Tibial nerve (tissue), 4 donors: Measurements from ENCODE around the gene ERG. TPM values are rescaled to one million over a fixed set of nuclear protein-coding genes. Genes with fewer than 3 reads are reported as not detected.
A peak's percentile ranks its signal among the peaks of the same experiment; 100 is the strongest.

Experiments
- DNase-seq, 2 donors: peaks; one replicate each; pipeline ENCODE4 v3.0.0-alpha.2; 2019; ENCODE audit warnings: low spot score in 2 of 2
- H3K27ac ChIP-seq, 4 donors: fragments of 200-600 bp; sonication (generic) in 3 of 4; one replicate each; pipeline ENCODE4 v1.5.1; 2017 to 2019; ENCODE audit warnings: mild to moderate bottlenecking in 1 of 4
- H3K27me3 ChIP-seq, 2 donors: fragments of 200-600 bp; sonication (generic) in 1 of 2; one replicate each; pipeline versions ENCODE4 v1.5.1 to v1.6.0; 2017 to 2019
- H3K36me3 ChIP-seq, 3 donors: fragments of 200-600 bp; sonication (generic); one replicate each; pipeline ENCODE4 v1.5.1; 2018 to 2019
- H3K4me1 ChIP-seq, 4 donors: fragments of 200-600 bp; sonication (generic) in 3 of 4; one replicate each; pipeline ENCODE4 v1.5.1; 2017 to 2019
- H3K4me3 ChIP-seq, 4 donors: fragments of 200-600 bp; sonication (generic) in 3 of 4; one replicate each; pipeline ENCODE4 v1.5.1; 2017 to 2019; ENCODE audit warnings: mild to moderate bottlenecking in 1 of 4, moderate library complexity in 1 of 4
- H3K9me3 ChIP-seq, 4 donors: fragments of 200-600 bp; sonication (generic) in 3 of 4; one replicate each; pipeline ENCODE4 v1.5.1; 2017 to 2019
- CTCF ChIP-seq, 5 experiments: fragments of 200-600 bp in 3 of 5; fragments of 450-650 bp in 2 of 5; sonication (generic) in 3 of 5; IDR thresholded peaks; one replicate each; pipeline ENCODE4 v1.5.1; 2016 to 2019; ENCODE audit warnings: antibody characterized with exemption in 5 of 5, mild to moderate bottlenecking in 3 of 5, moderate library complexity in 2 of 5
- EP300 ChIP-seq, 2 donors: sonication (generic); formaldehyde crosslinking; IDR thresholded peaks; one replicate each; pipeline ENCODE4 v1.6.1; 2017; ENCODE audit warnings: antibody characterized with exemption in 2 of 2, mild to moderate bottlenecking in 1 of 2
- POLR2A ChIP-seq, 2 donors: fragments of 450-650 bp; IDR thresholded peaks; one replicate each; pipeline ENCODE4 v1.6.1; 2017; ENCODE audit warnings: antibody characterized with exemption in 2 of 2, mild to moderate bottlenecking in 2 of 2, moderate library complexity in 2 of 2
- WGBS, 2 donors: methylation state at CpG; one replicate each; pipeline ENCODE4 v1.1.5; 2018; 5-methylcytosine and 5-hydroxymethylcytosine counted together
- total RNA-seq, 4 donors: library from RNA; depleted of rRNA; stranded (reverse); fragments of >200 nt; gene quantifications; one replicate each; pipeline ENCODE4 v1.1.0, GENCODE V29; 2016

ERG gene
- total RNA-seq, 4 donors from 2014 or later: 5.9 to 20.4 (median 17.6) TPM

DNA sequence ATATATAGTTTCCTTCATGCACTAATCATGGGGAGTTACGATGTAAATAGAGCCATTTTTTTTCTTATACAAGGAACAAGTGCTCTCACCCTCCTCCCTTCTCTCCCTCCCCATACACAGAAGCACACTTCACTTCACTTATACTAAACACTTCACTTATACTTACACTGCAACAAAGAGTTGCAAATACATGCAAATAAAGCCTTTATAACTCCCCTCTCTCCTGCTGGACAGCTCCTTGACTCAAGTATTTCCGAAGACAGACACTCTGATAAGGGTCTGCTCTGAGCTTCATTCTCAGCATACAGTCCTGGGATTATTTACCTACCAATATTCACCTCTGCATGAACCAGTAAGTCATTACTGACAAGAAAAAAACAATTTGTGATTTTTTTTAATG lies 35.6 kb upstream of the ERG start:
- Histone ChIP-seq H3K27ac (no peak overlapping the region), H3K27me3 (no peaks in the 10 kb centered on the region), H3K4me3 (no peak overlapping the region), H3K4me1 (peaks cover 0 to 9% (median 0%) of the 10 kb centered on the region in 4 donors), H3K36me3 (no peaks in the 10 kb centered on the region), H3K9me3 (no peaks in the 10 kb centered on the region)
- TF ChIP-seq EP300 (IDR thresholded peaks at IDR 0.05) (no peak), CTCF (IDR thresholded peaks at IDR 0.05) (no peak), POLR2A (IDR thresholded peaks at IDR 0.05) (no peak)
- WGBS, 2 donors: 46 to 54% methylated on average over 2 of the region's 2 CpGs
- no peak for DNase-seq

GRCh38 chr21:38531591-38531990 lies 33.3 kb upstream of the ERG start:
- H3K27me3 ChIP-seq: no peaks in the 10 kb centered on the region
- no peak for TF ChIP-seq CTCF (IDR thresholded peaks at IDR 0.05)
- no peak for TF ChIP-seq POLR2A (IDR thresholded peaks at IDR 0.05)
- no peak for TF ChIP-seq EP300 (IDR thresholded peaks at IDR 0.05)
- no peaks in the 10 kb centered on the region for H3K9me3 ChIP-seq
- no peaks in the 10 kb centered on the region for H3K36me3 ChIP-seq
- peaks cover 0 to 9% (median 0%) of the 10 kb centered on the region in 4 donors for H3K4me1 ChIP-seq
- 24 to 27% methylated on average over 5 of the region's 5 CpGs for WGBS, 2 donors
- peak in 1 of 2 donors; percentile 20 for DNase-seq
- no peak overlapping the region for H3K27ac ChIP-seq
- H3K4me3 ChIP-seq: no peak overlapping the region

- no peak for DNase-seq
- 59 to 67% methylated on average over 5 of the region's 5 CpGs for WGBS, 2 donors
- Histone ChIP-seq H3K27ac (no peak overlapping the region), H3K9me3 (no peaks in the 10 kb centered on the region), H3K4me3 (no peak overlapping the region), H3K27me3 (no peaks in the 10 kb centered on the region), H3K4me1 (peaks cover 0 to 9% (median 0%) of the 10 kb centered on the region in 4 donors), H3K36me3 (no peaks in the 10 kb centered on the region)
- TF ChIP-seq CTCF (IDR thresholded peaks at IDR 0.05): no peak
- no peak for TF ChIP-seq POLR2A (IDR thresholded peaks at IDR 0.05)
- no peak for TF ChIP-seq EP300 (IDR thresholded peaks at IDR 0.05)
Observed at GRCh38 chr21:38531039-38531541, 32.8 kb upstream of the ERG start.

DNA sequence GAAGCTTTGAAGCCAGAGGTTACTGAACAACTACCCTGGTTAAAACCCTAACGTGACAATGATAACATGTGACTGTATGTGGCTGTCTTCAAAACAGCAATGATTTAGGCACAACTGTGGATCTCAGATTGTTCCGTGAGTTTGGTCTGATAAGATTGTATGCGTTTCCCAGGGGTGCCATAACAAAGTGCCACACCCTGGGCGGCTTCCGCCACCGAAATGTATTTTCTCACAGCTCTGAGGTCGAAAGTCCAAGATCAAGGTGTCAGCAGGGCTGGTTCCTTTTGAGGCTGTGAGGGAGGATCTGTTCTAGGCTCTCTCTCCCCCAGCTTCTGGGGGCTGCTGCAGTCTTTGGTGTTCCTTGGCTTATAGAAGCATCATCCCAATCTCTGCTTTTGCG lies 29.5 kb upstream of the ERG start:
- peaks cover 0 to 9% (median 0%) of the 10 kb centered on the region in 4 donors for H3K4me1 ChIP-seq
- H3K36me3 ChIP-seq: no peaks in the 10 kb centered on the region
- WGBS, 2 donors: 88 to 96% methylated on average over 8 of the region's 8 CpGs
- no peak overlapping the region for H3K27ac ChIP-seq
- H3K4me3 ChIP-seq: no peak overlapping the region
- H3K9me3 ChIP-seq: no peaks in the 10 kb centered on the region
- peaks cover 0 to 4% of the 10 kb centered on the region in 2 donors for H3K27me3 ChIP-seq
- no peak for DNase-seq
- TF ChIP-seq EP300 (IDR thresholded peaks at IDR 0.05) (no peak), CTCF (IDR thresholded peaks at IDR 0.05) (no peak), POLR2A (IDR thresholded peaks at IDR 0.05) (no peak)

DNA sequence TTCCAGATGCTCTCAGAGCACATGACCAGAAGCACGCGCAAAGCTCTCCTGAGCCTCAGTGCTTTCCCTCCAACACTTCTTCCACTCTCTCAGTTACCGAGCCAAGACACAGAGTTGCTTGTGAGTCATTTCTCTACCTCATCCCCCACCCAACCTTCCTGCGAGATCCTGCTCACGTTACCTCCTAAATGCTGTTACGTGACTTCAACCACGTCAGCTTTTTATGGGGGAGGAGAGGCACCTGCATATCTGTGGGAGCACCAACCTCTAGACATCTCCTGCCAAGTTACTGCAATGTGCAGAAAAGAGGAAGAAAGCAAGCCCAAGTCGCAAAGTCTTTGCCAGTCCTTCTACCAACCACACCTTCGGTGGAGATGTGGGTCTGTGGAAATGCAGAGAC lies 27.2 kb upstream of the ERG start:
- H3K27ac ChIP-seq: no peak overlapping the region
- no peaks in the 10 kb centered on the region for H3K4me1 ChIP-seq
- no peaks in the 10 kb centered on the region for H3K9me3 ChIP-seq
- H3K36me3 ChIP-seq: no peaks in the 10 kb centered on the region
- WGBS, 2 donors: 86 to 87% methylated on average over 9 of the region's 9 CpGs
- H3K27me3 ChIP-seq: peaks cover 0 to 4% of the 10 kb centered on the region in 2 donors
- DNase-seq: no peak
- TF ChIP-seq POLR2A (IDR thresholded peaks at IDR 0.05): no peak
- no peak for TF ChIP-seq CTCF (IDR thresholded peaks at IDR 0.05)
- TF ChIP-seq EP300 (IDR thresholded peaks at IDR 0.05): no peak
- H3K4me3 ChIP-seq: no peak overlapping the region
